H1 (cell line): Measurements from ENCODE around the gene OR5J2. TPM values are rescaled to one million over a fixed set of nuclear protein-coding genes. Genes with fewer than 3 reads are reported as not detected.
A peak's percentile ranks its signal among the peaks of the same experiment; 100 is the strongest.

Experiments
- CTCF ChIA-PET: fragments of 300-600 bp; sonication (Branson Sonifier 250); formaldehyde crosslinking; loops from one replicate; lab custom pipeline; 2021; ENCODE audit not compliant: partially characterized antibody; lab: Charles Lee
- POLR2A ChIA-PET: fragments of 300-600 bp; sonication (Branson Sonifier 250); formaldehyde crosslinking; loops from one replicate; lab custom pipeline; 2021; ENCODE audit warnings: inconsistent platforms; ENCODE audit not compliant: partially characterized antibody; lab: Charles Lee
- DNase-seq, 2 experiments: peaks; one replicate each; pipeline versions ENCODE4 v3.0.0 to v3.0.0-alpha.2; 2010 to 2022; ENCODE audit warnings: low spot score in 2 of 2, low read depth in 1 of 2, mixed read lengths in 1 of 2
- FAIRE-seq: peaks from 2 replicates; lab custom pipeline; 2011; peaks lifted over from hg19 to GRCh38; lab: Jason Lieb, UNC
- H2AFZ ChIP-seq: 2 replicates; pipeline ENCODE4 v1.8.1; 2012; ENCODE audit warnings: low read length, inconsistent platforms
- H2AK5ac ChIP-seq: 2 replicates; pipeline ENCODE4 v1.6.1; 2013; ENCODE audit warnings: low read depth, low read length
- H2BK120ac ChIP-seq: replicated peaks from 2 replicates; pipeline ENCODE3; 2013; ENCODE audit warnings: low read depth, low read length, inconsistent platforms
- H2BK12ac ChIP-seq: 2 replicates; pipeline ENCODE4 v1.6.1; 2013; ENCODE audit warnings: low read depth, low read length
- H2BK15ac ChIP-seq: 2 replicates; pipeline ENCODE4 v1.6.1; 2013; ENCODE audit warnings: low read length
- H2BK20ac ChIP-seq: 2 replicates; pipeline ENCODE4 v1.6.1; 2013; ENCODE audit warnings: low read length
- H2BK5ac ChIP-seq: 2 replicates; pipeline ENCODE4 v1.6.1; 2013; ENCODE audit warnings: low read depth, low read length
- H3K14ac ChIP-seq: 2 replicates; pipeline ENCODE4 v1.6.1; 2013; ENCODE audit warnings: inconsistent platforms; ENCODE audit not compliant: insufficient read length
- H3K18ac ChIP-seq: 2 replicates; pipeline ENCODE4 v1.6.1; 2013; ENCODE audit warnings: low read length; ENCODE audit errors: extremely low read depth
- H3K23ac ChIP-seq: 2 replicates; pipeline ENCODE4 v1.6.1; 2013; ENCODE audit warnings: inconsistent platforms; ENCODE audit not compliant: insufficient read length
- H3K23me2 ChIP-seq: 2 replicates; pipeline ENCODE4 v1.6.1; 2013; ENCODE audit warnings: low read depth, low read length
- H3K27ac ChIP-seq: 2 replicates; pipeline ENCODE4 v1.6.1; 2011; ENCODE audit warnings: low read depth, low read length, inconsistent platforms
- H3K27me3 ChIP-seq, 4 experiments: replicated peaks in 1 of 4; 1 replicate in 1 of 4; 2 replicates in 3 of 4; pipeline versions ENCODE4 v1.6.1 to v1.8.1; 2011 to 2013; ENCODE audit warnings: low read length in 3 of 4, mild to moderate bottlenecking in 3 of 4, inconsistent platforms in 2 of 4, mixed read lengths in 2 of 4, moderate library complexity in 1 of 4; ENCODE audit not compliant: control insufficient read depth in 3 of 4, insufficient read depth in 3 of 4; ENCODE audit errors: extremely low read depth in 1 of 4
- H3K36me3 ChIP-seq, 4 experiments: 2 replicates each; pipeline versions ENCODE4 v1.6.1 to v1.8.1; 2011 to 2013; ENCODE audit warnings: mild to moderate bottlenecking in 4 of 4, low read length in 3 of 4, moderate library complexity in 2 of 4, control low read depth in 1 of 4, inconsistent platforms in 1 of 4; ENCODE audit not compliant: insufficient read depth in 4 of 4, control insufficient read depth in 2 of 4
- H3K4ac ChIP-seq: replicated peaks from 2 replicates; pipeline ENCODE3; 2013; ENCODE audit warnings: low read length, low read depth, mixed read lengths, inconsistent platforms; ENCODE audit not compliant: insufficient read length
- H3K4me1 ChIP-seq, 4 experiments: replicated peaks in 1 of 4; 1 replicate in 1 of 4; 2 replicates in 3 of 4; pipeline versions ENCODE4 v1.6.1 to v1.8.1; 2011 to 2013; ENCODE audit warnings: low read length in 3 of 4, inconsistent platforms in 2 of 4, mixed read lengths in 1 of 4; ENCODE audit not compliant: insufficient read depth in 4 of 4, control insufficient read depth in 3 of 4
- H3K4me2 ChIP-seq, 2 experiments: 2 replicates each; pipeline versions ENCODE4 v1.6.1 to v1.8.1; 2011 to 2013; ENCODE audit warnings: low read depth in 2 of 2, low read length in 2 of 2, control low read depth in 1 of 2, inconsistent platforms in 1 of 2, mild to moderate bottlenecking in 1 of 2; ENCODE audit not compliant: insufficient read depth in 1 of 2
- H3K4me3 ChIP-seq, 4 experiments: fragments of 200-600, 300-600 bp in 1 of 4; sonication (generic), shearing (Covaris generic), sonication (Bioruptor Twin) in 1 of 4; 2 replicates each; pipeline versions ENCODE4 v1.5.1 to v1.8.1; 2011 to 2016; ENCODE audit warnings: low read length in 4 of 4, low read depth in 3 of 4, control low read depth in 2 of 4, inconsistent platforms in 2 of 4, mild to moderate bottlenecking in 2 of 4, mixed read lengths in 1 of 4, moderate library complexity in 1 of 4; ENCODE audit not compliant: insufficient read depth in 2 of 4; ENCODE audit errors: extremely low read depth in 1 of 4
- H3K56ac ChIP-seq: replicated peaks from 2 replicates; pipeline ENCODE3; 2013; ENCODE audit warnings: low read depth, mild to moderate bottlenecking, mixed read lengths, low read length, inconsistent platforms; ENCODE audit not compliant: insufficient read length
- H3K79me1 ChIP-seq: 2 replicates; pipeline ENCODE4 v1.6.1; 2013; ENCODE audit warnings: low read depth, low read length, control low read depth
- H3K79me2 ChIP-seq, 2 experiments: 2 replicates each; pipeline versions ENCODE4 v1.6.1 to v1.8.1; 2012 to 2013; ENCODE audit warnings: low read length in 2 of 2, mild to moderate bottlenecking in 2 of 2, inconsistent platforms in 1 of 2; ENCODE audit not compliant: insufficient read depth in 2 of 2, control insufficient read depth in 1 of 2
- H3K9ac ChIP-seq, 4 experiments: replicated peaks in 1 of 4; 1 replicate in 1 of 4; 2 replicates in 3 of 4; pipeline versions ENCODE4 v1.6.1 to v1.8.1; 2011 to 2013; ENCODE audit warnings: low read depth in 3 of 4, low read length in 3 of 4, control low read depth in 2 of 4, mild to moderate bottlenecking in 2 of 4, moderate library complexity in 2 of 4, inconsistent platforms in 1 of 4; ENCODE audit errors: extremely low read depth in 1 of 4
- H3K9me3 ChIP-seq, 2 experiments: 2 replicates each; pipeline versions ENCODE4 v1.6.1 to v1.8.1; 2012 to 2013; ENCODE audit warnings: mild to moderate bottlenecking in 2 of 2, moderate library complexity in 2 of 2, control low read depth in 1 of 2, inconsistent platforms in 1 of 2, low read depth in 1 of 2, low read length in 1 of 2, mixed read lengths in 1 of 2; ENCODE audit not compliant: insufficient read depth in 2 of 2
- H4K20me1 ChIP-seq, 2 experiments: replicated peaks in 1 of 2; 2 replicates each; pipeline versions ENCODE3 to v1.8.1; 2011 to 2013; ENCODE audit warnings: inconsistent platforms in 2 of 2, low read length in 2 of 2, mild to moderate bottlenecking in 1 of 2; ENCODE audit not compliant: insufficient read depth in 2 of 2, control insufficient read depth in 1 of 2
- H4K5ac ChIP-seq: 2 replicates; pipeline ENCODE4 v1.6.1; 2013; ENCODE audit warnings: low read length, low read depth, mixed read lengths, inconsistent platforms; ENCODE audit not compliant: insufficient read length
- H4K8ac ChIP-seq: 2 replicates; pipeline ENCODE4 v1.8.0; 2013; ENCODE audit warnings: mild to moderate bottlenecking, moderate library complexity, low read length, inconsistent platforms; ENCODE audit not compliant: insufficient read depth; ENCODE audit errors: extremely low read depth
- H4K91ac ChIP-seq: replicated peaks from 2 replicates; pipeline ENCODE3; 2013; ENCODE audit warnings: low read length, mixed read lengths, inconsistent platforms; ENCODE audit not compliant: insufficient read length
- MAFK ChIP-seq: IDR thresholded peaks from 2 replicates; pipeline ENCODE4 v1.6.1; 2012; ENCODE audit warnings: low read depth, mild to moderate bottlenecking, improper control_type of control experiment, low read length
- POLR2AphosphoS5 ChIP-seq: IDR thresholded peaks from 2 replicates; pipeline ENCODE4 v1.6.1; 2011; ENCODE audit warnings: low read depth, low read length
- WGBS, 2 experiments: shearing (Covaris generic) in 1 of 2; methylation state at CpG; one replicate each; pipeline versions ENCODE4 v1.1.6 to v1.1.7; 2013 to 2015; ENCODE audit warnings: low lambda C conversion rate in 2 of 2, mixed read lengths in 2 of 2, inconsistent platforms in 1 of 2, low coverage in 1 of 2, missing lambda C conversion rate in 1 of 2; ENCODE audit not compliant: insufficient replicate concordance in 2 of 2, insufficient coverage in 1 of 2, insufficient read length in 1 of 2; ENCODE audit errors: extremely low coverage in 1 of 2, missing lambda C conversion rate in 1 of 2; 5-methylcytosine and 5-hydroxymethylcytosine counted together
- polyA plus RNA-seq, 7 experiments: library from polyadenylated mRNA; depleted of rRNA in 3 of 7; stranded (reverse) in 5 of 7; unstranded in 2 of 7; fragments of >200 nt in 5 of 7; fragments of 200-250 nt in 2 of 7; gene quantifications; 1 replicate in 5 of 7; 2 replicates in 1 of 7; 4 replicates in 1 of 7; pipeline versions ENCODE4 v1.2.1 to v1.2.3, GENCODE V29; 2011 to 2013; ENCODE audit warnings: missing spikeins in 2 of 7, mixed read lengths in 2 of 7
- total RNA-seq: library from RNA; stranded (reverse); fragmentation: NEBNext Ultra II Directional; extraction: Animal tissue kit (Norgen Biotek cat#: 25700); gene quantifications from 2 replicates; pipeline ENCODE4 v1.2.1, GENCODE V29; 2021

Gene OR5J2
- total and polyA plus RNA-seq, 2 of the 8 experiments (the other 6 are each of a cell fraction or from before 2014, with no cell fraction given) = not detected

DNA sequence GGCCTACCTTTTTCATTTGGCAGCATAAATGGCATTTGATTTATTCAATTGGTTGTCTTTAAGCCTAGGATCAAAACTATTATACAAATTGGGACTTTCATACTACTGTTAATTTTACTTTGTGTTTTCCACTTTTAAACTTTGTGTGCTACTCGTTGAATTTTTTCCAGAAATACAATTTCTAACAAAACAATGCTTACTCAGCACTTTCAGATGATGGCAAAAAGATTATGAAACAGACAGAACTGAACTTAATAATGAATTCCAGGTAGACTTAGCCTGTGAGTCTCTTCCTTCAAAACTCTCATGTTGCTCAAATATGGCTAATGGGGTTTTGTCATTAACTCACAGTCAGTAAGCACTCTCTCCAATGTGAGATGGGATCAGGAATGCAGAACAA lies 31.4 kb downstream of the OR5J2 start:
- Histone ChIP-seq H3K18ac (no peak overlapping the region), H2BK15ac (no peak overlapping the region), H3K9me3 (peaks cover 0 to 3% of the 10 kb centered on the region in 2 experiments; a peak in 1 of 4 replicates), H3K23ac (no peak overlapping the region), H3K56ac (no peak overlapping the region), H3K4me3 (no peak overlapping the region), H3K79me2 (no peaks in the 10 kb centered on the region), H3K4me2 (no peak overlapping the region), H3K23me2 (no peaks in the 10 kb centered on the region), H2BK5ac (no peak overlapping the region), H3K79me1 (no peaks in the 10 kb centered on the region), H2AK5ac (no peak overlapping the region), H3K36me3 (no peaks in the 10 kb centered on the region), H3K14ac (no peak overlapping the region), H2BK120ac (no peak overlapping the region), H2BK20ac (no peak overlapping the region), H3K27me3 (no peaks in the 10 kb centered on the region), H4K5ac (no peak overlapping the region), H2AFZ (no peak overlapping the region), H3K4ac (no peak overlapping the region), H4K20me1 (no peaks in the 10 kb centered on the region), H4K91ac (no peak overlapping the region), H3K27ac (no peak overlapping the region), H2BK12ac (no peak overlapping the region), H3K4me1 (no peaks in the 10 kb centered on the region), H3K9ac (no peak overlapping the region), H4K8ac (no peak overlapping the region)
- FAIRE-seq (no peak), DNase-seq (no peak)
- ChIA-PET CTCF (no interaction called here), POLR2A (no interaction called here)
- TF ChIP-seq MAFK = peak; percentile 95
- no peak for TF ChIP-seq POLR2AphosphoS5
- WGBS, 2 experiments = 100% methylated on average over 1 of the region's 1 CpG; no CpG with 5 or more reads in 1 of the 2 experiments
